Measurements from ENCODE around the gene TEKTIP1.

GRCh38 chr19:3500429-3501101 lies 38.4 kb upstream of the TEKTIP1 start, which contains the start of gene DOHH:
- TF ChIP-seq CTCF (conservative IDR thresholded peaks at IDR 0.05; ENCODE audit: low read depth, low read length) (no peak), USF2 (IDR thresholded peaks at IDR 0.05; ENCODE audit: low read depth, low read length) (peak; percentile 97), MAZ (IDR thresholded peaks at IDR 0.05; ENCODE audit: borderline replicate concordance, low read depth, low read length) (no peak)

Data from IMR-90 (cell line).